C4-2B (cell line): ENCODE data around the gene VPS8.

Experiments
- CTCF ChIP-seq: fragments of 450-650 bp; conservative IDR thresholded peaks from 2 replicates; pipeline ENCODE4 v1.5.1; 2017; ENCODE audit warnings: mild to moderate bottlenecking
- ZFX ChIP-seq: fragments of 450-650 bp; IDR thresholded peaks from 2 replicates; pipeline ENCODE4 v1.6.1; 2017

- TF ChIP-seq CTCF (no peak), ZFX (no peak)
Measured at GRCh38 chr3:184942735-184943134, 130.8 kb downstream of the VPS8 start.
